H9 (cell line): Measurements from ENCODE around the gene TTLL12. TPM values are rescaled to one million over a fixed set of nuclear protein-coding genes. Genes with fewer than 3 reads are reported as not detected.

Source experiments
- DNase-seq: peaks from one replicate; pipeline ENCODE4 v3.0.0-alpha.2; 2017
- H2AFZ ChIP-seq: one replicate; pipeline ENCODE4 v1.6.1; 2013; ENCODE audit warnings: mild to moderate bottlenecking, low read length, control low read depth, moderate library complexity
- H2AK5ac ChIP-seq: 2 replicates; pipeline ENCODE4 v1.6.1; 2013; ENCODE audit warnings: low read length, control low read depth, mixed read lengths; ENCODE audit not compliant: insufficient read length
- H2BK120ac ChIP-seq: one replicate; pipeline ENCODE4 v1.6.1; 2013; ENCODE audit warnings: low read depth, mild to moderate bottlenecking, low read length, control low read depth, inconsistent platforms; ENCODE audit not compliant: poor library complexity, severe bottlenecking
- H2BK12ac ChIP-seq: 2 replicates; pipeline ENCODE4 v1.6.1; 2013; ENCODE audit warnings: low read length, control low read depth, mixed read lengths, low read depth; ENCODE audit not compliant: insufficient read length
- H2BK15ac ChIP-seq: 2 replicates; pipeline ENCODE4 v1.6.1; 2013; ENCODE audit warnings: low read depth, low read length, control low read depth
- H2BK20ac ChIP-seq: one replicate; pipeline ENCODE4 v1.6.1; 2013; ENCODE audit warnings: low read depth, mild to moderate bottlenecking, low read length, control low read depth, inconsistent platforms; ENCODE audit not compliant: poor library complexity, severe bottlenecking
- H2BK5ac ChIP-seq: 2 replicates; pipeline ENCODE4 v1.6.1; 2013; ENCODE audit warnings: low read length, control low read depth, mixed read lengths; ENCODE audit not compliant: insufficient read length
- H3K14ac ChIP-seq: 2 replicates; pipeline ENCODE4 v1.6.1; 2013; ENCODE audit warnings: low read length, control low read depth; ENCODE audit not compliant: insufficient read depth
- H3K18ac ChIP-seq: 2 replicates; pipeline ENCODE4 v1.6.1; 2013; ENCODE audit warnings: low read depth, mild to moderate bottlenecking, mixed read lengths, low read length, control low read depth; ENCODE audit not compliant: insufficient read length
- H3K23ac ChIP-seq: 2 replicates; pipeline ENCODE4 v1.6.1; 2013; ENCODE audit warnings: low read length, control low read depth, mixed read lengths, low read depth; ENCODE audit not compliant: insufficient read length
- H3K23me2 ChIP-seq: 2 replicates; pipeline ENCODE4 v1.6.1; 2013; ENCODE audit warnings: low read depth, mild to moderate bottlenecking, mixed read lengths, low read length, control low read depth; ENCODE audit not compliant: insufficient read length, poor library complexity, severe bottlenecking
- H3K27ac ChIP-seq: 2 replicates; pipeline ENCODE4 v1.5.1; 2013; ENCODE audit warnings: low read length, control low read depth, mixed read lengths, low read depth; ENCODE audit not compliant: insufficient read length
- H3K27me3 ChIP-seq: 2 replicates; pipeline ENCODE4 v1.6.1; 2013; ENCODE audit warnings: low read length, control low read depth, inconsistent platforms; ENCODE audit not compliant: insufficient read depth
- H3K4ac ChIP-seq: 2 replicates; pipeline ENCODE4 v1.6.1; 2013; ENCODE audit warnings: low read depth, mild to moderate bottlenecking, control low read depth, inconsistent platforms, low read length, moderate library complexity
- H3K4me1 ChIP-seq: 2 replicates; pipeline ENCODE4 v1.6.1; 2013; ENCODE audit warnings: low read length, control low read depth, inconsistent platforms; ENCODE audit not compliant: insufficient read depth
- H3K4me2 ChIP-seq: 2 replicates; pipeline ENCODE4 v1.6.1; 2013; ENCODE audit warnings: low read length, control low read depth, mixed read lengths; ENCODE audit not compliant: insufficient read length, insufficient read depth
- H3K56ac ChIP-seq: 2 replicates; pipeline ENCODE4 v1.6.1; 2013; ENCODE audit warnings: low read depth, mild to moderate bottlenecking, mixed read lengths, low read length, control low read depth; ENCODE audit not compliant: insufficient read length
- H3K79me1 ChIP-seq: 2 replicates; pipeline ENCODE4 v1.6.1; 2013; ENCODE audit warnings: low read depth, mild to moderate bottlenecking, moderate library complexity, low read length, control low read depth, inconsistent platforms; ENCODE audit not compliant: insufficient read depth, poor library complexity, severe bottlenecking
- H3K79me2 ChIP-seq: 2 replicates; pipeline ENCODE4 v1.6.1; 2013; ENCODE audit warnings: low read length, control low read depth, inconsistent platforms; ENCODE audit not compliant: insufficient read depth
- H3K9ac ChIP-seq: 2 replicates; pipeline ENCODE4 v1.6.1; 2013; ENCODE audit warnings: low read length, control low read depth, mixed read lengths; ENCODE audit not compliant: insufficient read length; ENCODE audit errors: extremely low read depth
- H3K9me3 ChIP-seq: one replicate; pipeline ENCODE4 v1.6.1; 2013; ENCODE audit warnings: low read depth, low read length, inconsistent platforms; ENCODE audit not compliant: control insufficient read depth
- H3T11ph ChIP-seq: one replicate; pipeline ENCODE4 v1.6.1; 2013; ENCODE audit warnings: mild to moderate bottlenecking, low read length, control low read depth, inconsistent platforms
- H4K20me1 ChIP-seq: one replicate; pipeline ENCODE4 v1.6.1; 2013; ENCODE audit not compliant: control insufficient read depth, insufficient read length, insufficient read depth
- H4K5ac ChIP-seq: 2 replicates; pipeline ENCODE4 v1.6.1; 2013; ENCODE audit warnings: low read depth, mild to moderate bottlenecking, mixed read lengths, low read length, control low read depth; ENCODE audit not compliant: insufficient read length
- H4K8ac ChIP-seq: replicated peaks from 2 replicates; pipeline ENCODE4 v1.6.1; 2013; ENCODE audit warnings: low read length, control low read depth, mixed read lengths, low read depth; ENCODE audit not compliant: insufficient read length
- H4K91ac ChIP-seq: 2 replicates; pipeline ENCODE4 v1.6.1; 2013; ENCODE audit warnings: low read depth, mild to moderate bottlenecking, moderate library complexity, mixed read lengths, low read length, control low read depth; ENCODE audit not compliant: insufficient read length
- H3K27ac Mint-ChIP-seq, 3 experiments: 2 replicates in 2 of 3; 3 replicates in 1 of 3; pipeline ENCODE4 v1.8.0; 2020 to 2021; ENCODE audit warnings: mixed read lengths in 3 of 3, mild to moderate bottlenecking in 1 of 3, moderate library complexity in 1 of 3
- H3K27me3 Mint-ChIP-seq: 2 replicates; pipeline ENCODE4 v1.8.0; 2021; ENCODE audit warnings: low read depth, mild to moderate bottlenecking, moderate library complexity, mixed read lengths
- H3K36me3 Mint-ChIP-seq, 3 experiments: 2 replicates in 2 of 3; 3 replicates in 1 of 3; pipeline ENCODE4 v1.8.0; 2020 to 2021; ENCODE audit warnings: low read depth in 3 of 3, mixed read lengths in 3 of 3; ENCODE audit not compliant: insufficient read depth in 1 of 3
- H3K4me1 Mint-ChIP-seq, 2 experiments: 2 replicates each; pipeline ENCODE4 v1.8.0; 2020; ENCODE audit warnings: mixed read lengths in 2 of 2
- H3K4me3 Mint-ChIP-seq, 2 experiments: 2 replicates in 1 of 2; 3 replicates in 1 of 2; pipeline ENCODE4 v1.8.0; 2020 to 2021; ENCODE audit warnings: mild to moderate bottlenecking in 2 of 2, mixed read lengths in 2 of 2, moderate library complexity in 1 of 2
- H3K9me3 Mint-ChIP-seq, 2 experiments: 2 replicates in 1 of 2; 3 replicates in 1 of 2; pipeline ENCODE4 v1.8.0; 2020; ENCODE audit warnings: mild to moderate bottlenecking in 2 of 2, mixed read lengths in 2 of 2, moderate library complexity in 1 of 2
- WGBS: extraction: QIAGEN DNeasy Blood & Tissue Kit; methylation state at CpG from one replicate; pipeline ENCODE4 v1.1.7; 2013; ENCODE audit warnings: missing lambda C conversion rate, low lambda C conversion rate, mixed read lengths; ENCODE audit not compliant: insufficient read length; ENCODE audit errors: extremely low coverage; 5-methylcytosine and 5-hydroxymethylcytosine counted together
- total RNA-seq: library from RNA; stranded (reverse); gene quantifications from 2 replicates; pipeline ENCODE4 v1.2.1, GENCODE V29; 2021
- TF ChIP-seq, protein P1 (sequence below): fragments of 200-600 bp; sonication (generic); conservative IDR thresholded peaks from 3 replicates; pipeline ENCODE4 v1.8.0; 2021; ENCODE audit warnings: antibody characterized with exemption, mild to moderate bottlenecking

Gene TTLL12
- total RNA-seq, 1 experiment from 2014 or later: 89.6 TPM

DNA sequence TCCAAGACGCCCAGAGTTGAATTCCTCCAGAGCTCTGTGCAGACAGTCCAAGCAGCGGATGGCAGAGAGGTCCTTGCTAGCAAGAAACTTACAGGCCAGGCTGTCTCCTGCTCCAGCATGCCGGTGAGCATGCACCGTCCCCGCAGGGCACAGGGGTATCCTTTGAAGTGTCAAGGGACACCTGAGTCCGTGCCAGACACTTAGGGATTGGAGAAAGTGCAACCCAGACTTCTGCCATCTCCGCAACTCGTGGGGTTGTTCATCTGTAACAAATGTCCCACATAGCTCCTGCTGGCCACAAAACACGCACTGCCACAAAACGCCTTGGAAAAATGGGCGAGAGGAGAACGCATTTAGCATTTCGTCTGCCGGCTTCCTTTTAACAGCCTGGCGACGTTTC lies 22.3 kb downstream of the TTLL12 start:
- Mint-ChIP-seq H3K9me3 (no peaks in the 10 kb centered on the region), H3K36me3 (peaks cover 4 to 31% (median 18%) of the 10 kb centered on the region in 3 experiments; a peak in 6 of 7 replicates), H3K27ac (peak overlapping the region in 2 of 3 experiments; percentile 32 to 70; a peak in 1 of 7 replicates), H3K27me3 (no peaks in the 10 kb centered on the region; the same call in none of the 2 replicates), H3K4me1 (peaks cover 0 to 4% of the 10 kb centered on the region in 2 experiments; a peak in 1 of 4 replicates), H3K4me3 (no peak overlapping the region)
- no peak overlapping the region for H4K91ac ChIP-seq
- H3K18ac ChIP-seq: no peak overlapping the region
- no peaks in the 10 kb centered on the region for H3K79me2 ChIP-seq
- no peaks in the 10 kb centered on the region for H3K27me3 ChIP-seq
- WGBS: no CpG with 5 or more reads among the region's 16 CpGs
- no peak overlapping the region for H3K56ac ChIP-seq
- H3K4ac ChIP-seq: no peak overlapping the region
- H3K23ac ChIP-seq: no peak overlapping the region
- no peaks in the 10 kb centered on the region for H3K79me1 ChIP-seq
- no peak overlapping the region for H3T11ph ChIP-seq
- no peak overlapping the region for H3K14ac ChIP-seq
- no peaks in the 10 kb centered on the region for H3K9me3 ChIP-seq
- H4K5ac ChIP-seq: no peak overlapping the region
- no peak overlapping the region for H2BK12ac ChIP-seq
- H2BK15ac ChIP-seq: no peak overlapping the region
- no peak overlapping the region for H2BK20ac ChIP-seq
- H2AK5ac ChIP-seq: no peak overlapping the region
- H2BK120ac ChIP-seq: no peak overlapping the region
- H3K23me2 ChIP-seq: no peaks in the 10 kb centered on the region
- H3K9ac ChIP-seq: no peak overlapping the region
- H2BK5ac ChIP-seq: no peak overlapping the region
- DNase-seq: no peak
- no peak overlapping the region for H3K4me2 ChIP-seq
- no peak overlapping the region for H2AFZ ChIP-seq
- H4K8ac ChIP-seq: no peak overlapping the region
- H3K4me1 ChIP-seq: no peaks in the 10 kb centered on the region
- TF ChIP-seq, protein P1, sequence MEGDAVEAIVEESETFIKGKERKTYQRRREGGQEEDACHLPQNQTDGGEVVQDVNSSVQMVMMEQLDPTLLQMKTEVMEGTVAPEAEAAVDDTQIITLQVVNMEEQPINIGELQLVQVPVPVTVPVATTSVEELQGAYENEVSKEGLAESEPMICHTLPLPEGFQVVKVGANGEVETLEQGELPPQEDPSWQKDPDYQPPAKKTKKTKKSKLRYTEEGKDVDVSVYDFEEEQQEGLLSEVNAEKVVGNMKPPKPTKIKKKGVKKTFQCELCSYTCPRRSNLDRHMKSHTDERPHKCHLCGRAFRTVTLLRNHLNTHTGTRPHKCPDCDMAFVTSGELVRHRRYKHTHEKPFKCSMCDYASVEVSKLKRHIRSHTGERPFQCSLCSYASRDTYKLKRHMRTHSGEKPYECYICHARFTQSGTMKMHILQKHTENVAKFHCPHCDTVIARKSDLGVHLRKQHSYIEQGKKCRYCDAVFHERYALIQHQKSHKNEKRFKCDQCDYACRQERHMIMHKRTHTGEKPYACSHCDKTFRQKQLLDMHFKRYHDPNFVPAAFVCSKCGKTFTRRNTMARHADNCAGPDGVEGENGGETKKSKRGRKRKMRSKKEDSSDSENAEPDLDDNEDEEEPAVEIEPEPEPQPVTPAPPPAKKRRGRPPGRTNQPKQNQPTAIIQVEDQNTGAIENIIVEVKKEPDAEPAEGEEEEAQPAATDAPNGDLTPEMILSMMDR: no peak
- H4K20me1 ChIP-seq: no peaks in the 10 kb centered on the region
- no peak overlapping the region for H3K27ac ChIP-seq
